GM18517 (cell line): Measurements from ENCODE around the gene NOM1.

Experiments used
- ATAC-seq: cut with Tn5 transposase; IDR thresholded peaks from one replicate; pipeline ENCODE4 v1.9.1; 2021; ENCODE audit warnings: mild to moderate bottlenecking, moderate library complexity; ENCODE audit not compliant: unreplicated experiment

The NOM1 gene

GRCh38 chr7:156979007-156979606, 29.6 kb downstream of the NOM1 start:
- no peak for ATAC-seq

GRCh38 chr7:156979711-156980110, 30.2 kb downstream of the NOM1 start:
- no peak for ATAC-seq

- no peak for ATAC-seq
These were observed 34.8 kb downstream of the NOM1 start for GRCh38 chr7:156984174-156984891.

- ATAC-seq = no peak
These were observed 35.8 kb downstream of the NOM1 start for GRCh38 chr7:156985101-156985992.

GRCh38 chr7:156986378-156986777, 36.9 kb downstream of the NOM1 start:
- no peak for ATAC-seq

- ATAC-seq = no peak
These were observed 39.1 kb downstream of the NOM1 start for GRCh38 chr7:156988343-156989185.

- no peak for ATAC-seq
These were observed 40.4 kb downstream of the NOM1 start for GRCh38 chr7:156989766-156990535.

- no peak for ATAC-seq
These were observed 43.8 kb downstream of the NOM1 start for GRCh38 chr7:156993021-156993924.

- ATAC-seq = no peak
These were observed 44.4 kb downstream of the NOM1 start for GRCh38 chr7:156993925-156994235.

GRCh38 chr7:156994417-156994816, 44.9 kb downstream of the NOM1 start:
- no peak for ATAC-seq

GRCh38 chr7:156998988-156999957, 49.8 kb downstream of the NOM1 start:
- ATAC-seq = no peak

- ATAC-seq = no peak
These were observed 50.6 kb downstream of the NOM1 start for GRCh38 chr7:156999958-157000726.

GRCh38 chr7:157000741-157001653, 51.5 kb downstream of the NOM1 start:
- no peak for ATAC-seq

- ATAC-seq = no peak
These were observed 52.7 kb downstream of the NOM1 start for GRCh38 chr7:157001920-157002818.

GRCh38 chr7:157002819-157003421, 53.4 kb downstream of the NOM1 start:
- no peak for ATAC-seq
